ENCODE measurements around the gene MRPS18C.

Gene MRPS18C

GRCh38 chr4:83503974-83504373 is 48.1 kb downstream of the MRPS18C start:
- DNase-seq (ENCODE audit: extremely low read depth, low read depth) = no peak
- no peak for TF ChIP-seq CTCF (IDR thresholded peaks at IDR 0.05; ENCODE audit: low read depth, low read length)

GRCh38 chr4:83504503-83504902 is 48.6 kb downstream of the MRPS18C start:
- TF ChIP-seq CTCF (IDR thresholded peaks at IDR 0.05; ENCODE audit: low read depth, low read length) = no peak

GRCh38 chr4:83504996-83505395 is 49.1 kb downstream of the MRPS18C start:
- TF ChIP-seq CTCF (IDR thresholded peaks at IDR 0.05; ENCODE audit: low read depth, low read length) = no peak

More at GRCh38 chr4:83504503-83504902, 48.6 kb downstream of the MRPS18C start:
- no peak for DNase-seq (ENCODE audit: extremely low read depth, low read depth)

GRCh38 chr4:83509156-83509585 is 53.3 kb downstream of the MRPS18C start:
- DNase-seq (ENCODE audit: extremely low read depth, low read depth) = peak; percentile 22

More at GRCh38 chr4:83504996-83505395, 49.1 kb downstream of the MRPS18C start:
- DNase-seq (ENCODE audit: extremely low read depth, low read depth) = no peak

GRCh38 chr4:83510442-83510841 is 54.6 kb downstream of the MRPS18C start:
- TF ChIP-seq CTCF (IDR thresholded peaks at IDR 0.05; ENCODE audit: low read depth, low read length) = no peak
- no peak for DNase-seq (ENCODE audit: extremely low read depth, low read depth)

More at GRCh38 chr4:83509156-83509585, 53.3 kb downstream of the MRPS18C start:
- peak; percentile 57 for TF ChIP-seq CTCF (IDR thresholded peaks at IDR 0.05; ENCODE audit: low read depth, low read length)
